22Rv1 (cell line): Measurements from ENCODE around the gene MAN1B1.

Experiments
- CTCF ChIP-seq: fragments of 450-650 bp; IDR thresholded peaks from 2 replicates; pipeline ENCODE4 v1.5.1; 2017; ENCODE audit warnings: mild to moderate bottlenecking
- ZFX ChIP-seq: fragments of 450-650 bp; IDR thresholded peaks from 2 replicates; pipeline ENCODE4 v1.6.1; 2017; ENCODE audit warnings: antibody characterized with exemption, borderline replicate concordance

- TF ChIP-seq CTCF (no peak), ZFX (no peak)
These were observed 21.3 kb upstream of the MAN1B1 start for GRCh38 chr9:137065336-137065967.
